C1 segment of cervical spinal cord (tissue), 14 donors: ENCODE measurements around the gene EBNA1BP2.
A peak's percentile ranks its signal among the peaks of the same experiment; 100 is the strongest.
"Not testable (repeated sequence)": the region's sequence is repeated elsewhere in the genome, so short reads cannot be mapped to it uniquely, and the experiment has no call there.

ENCODE experiments used
- DNase-seq, 14 donors: peaks; one replicate each; lab custom pipeline; 2025; lab: John Stamatoyannopoulos, UW

EBNA1BP2 gene

GRCh38 chr1:43172527-43172972 is 460 bp upstream of the EBNA1BP2 start:
- DNase-seq: peak in 12 of 14 donors; percentile 74 to 98 (median 94)

GRCh38 chr1:43171312-43171875 is 696 bp downstream of the EBNA1BP2 start:
- no peak for DNase-seq

- DNase-seq: no peak
Measured at GRCh38 chr1:43165765-43166164, 6.3 kb downstream of the EBNA1BP2 start.

- no peak for DNase-seq
Measured at GRCh38 chr1:43165162-43165561, 6.9 kb downstream of the EBNA1BP2 start.

DNA sequence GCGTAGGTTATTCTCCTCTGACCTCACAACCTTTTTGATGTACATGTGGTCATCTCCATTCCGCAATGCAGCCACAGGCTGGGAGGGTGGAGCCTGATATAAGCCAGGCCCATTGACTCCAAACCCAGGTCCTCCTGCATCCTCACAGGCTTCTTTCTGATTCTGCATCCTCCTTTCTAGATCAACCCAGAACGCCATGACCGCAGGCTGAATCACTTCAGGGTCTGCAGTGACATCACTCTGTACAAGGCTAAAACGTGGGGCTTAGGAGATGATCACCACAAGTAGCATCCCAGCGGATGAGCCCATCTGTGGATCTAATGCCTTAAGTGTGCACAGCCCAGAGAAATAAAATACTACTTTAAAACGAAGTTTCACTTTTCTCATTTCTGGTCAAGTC is 16.1 kb downstream of the EBNA1BP2 start:
- no peak for DNase-seq

DNA sequence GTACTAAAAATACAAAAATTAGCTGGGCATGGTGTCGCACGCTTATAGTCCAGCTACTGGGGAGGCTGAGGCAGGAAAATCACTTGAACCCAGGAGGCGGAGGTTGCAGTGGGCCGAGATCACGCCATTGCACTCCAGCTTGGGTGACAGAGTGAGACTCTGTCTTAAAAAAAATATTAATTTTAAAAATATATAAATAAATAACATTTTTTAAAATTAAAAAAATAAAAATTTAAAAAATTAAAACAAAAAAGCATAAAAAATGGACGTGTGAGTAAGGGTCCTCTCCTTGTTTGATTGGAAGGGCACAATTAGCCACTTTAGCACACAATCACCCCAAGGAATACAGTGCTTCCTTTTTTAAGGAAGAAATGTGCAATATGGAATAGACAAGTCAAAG is 18.6 kb downstream of the EBNA1BP2 start:
- no peak for DNase-seq

GRCh38 chr1:43152866-43153265 is 19.2 kb downstream of the EBNA1BP2 start:
- no peak for DNase-seq

GRCh38 chr1:43149889-43150288 is 22.2 kb downstream of the EBNA1BP2 start:
- DNase-seq: no peak

DNA sequence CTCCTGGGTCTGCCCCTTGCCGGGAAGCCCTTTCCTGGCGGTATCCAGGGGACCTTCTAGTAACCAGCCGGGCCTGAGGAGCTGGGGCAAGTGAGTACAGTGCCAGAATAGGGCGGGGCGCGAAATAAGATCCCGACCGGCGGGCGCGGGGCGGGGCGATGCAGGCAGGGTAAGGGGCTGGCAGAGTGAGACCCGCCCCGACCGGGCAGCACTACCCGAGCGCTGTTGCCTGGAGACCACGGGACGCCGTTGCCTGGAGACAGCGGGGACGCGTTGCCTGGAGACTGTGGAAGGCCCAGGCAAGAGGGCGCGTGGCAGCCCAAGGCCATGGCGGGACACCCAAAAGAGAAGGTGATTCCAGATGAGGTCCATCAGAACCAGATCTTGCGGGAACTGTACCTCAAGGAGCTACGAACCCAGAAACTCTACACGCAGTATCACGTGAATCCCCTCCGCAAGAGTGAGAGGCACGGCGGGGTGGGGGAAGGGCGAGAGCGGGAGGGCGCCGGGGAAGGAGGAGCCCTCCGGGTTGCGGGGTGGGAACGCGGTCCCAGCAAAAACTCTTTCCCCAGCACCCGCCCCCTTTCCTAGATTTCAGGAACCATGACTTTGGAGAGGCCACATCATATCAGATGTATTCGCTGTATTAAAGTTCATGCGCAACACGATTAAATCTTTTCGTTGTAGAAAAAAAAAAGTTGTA is 24.3 kb downstream of the EBNA1BP2 start:
- peak in 9 of 14 donors; percentile 7 to 73 (median 14) for DNase-seq

DNA sequence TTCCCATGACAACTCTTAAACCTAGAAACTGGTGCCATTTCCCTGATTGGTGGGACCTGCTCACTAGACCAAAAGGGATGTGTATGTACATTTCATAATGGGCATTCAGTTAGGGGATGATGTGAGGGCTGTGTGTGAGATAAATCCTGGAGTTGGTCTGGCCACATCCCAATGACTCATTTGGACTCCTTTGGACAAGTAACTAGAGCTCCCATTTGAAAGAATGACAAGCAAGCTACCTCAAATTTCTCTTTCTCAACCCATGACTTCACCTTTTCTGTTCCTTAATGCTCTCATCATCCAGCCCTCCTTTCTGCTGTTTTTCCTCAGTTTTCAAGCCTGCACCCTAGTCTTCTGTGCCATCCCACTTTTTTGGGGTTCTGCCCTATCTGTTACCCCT is 27.9 kb downstream of the EBNA1BP2 start:
- DNase-seq: no peak

DNA sequence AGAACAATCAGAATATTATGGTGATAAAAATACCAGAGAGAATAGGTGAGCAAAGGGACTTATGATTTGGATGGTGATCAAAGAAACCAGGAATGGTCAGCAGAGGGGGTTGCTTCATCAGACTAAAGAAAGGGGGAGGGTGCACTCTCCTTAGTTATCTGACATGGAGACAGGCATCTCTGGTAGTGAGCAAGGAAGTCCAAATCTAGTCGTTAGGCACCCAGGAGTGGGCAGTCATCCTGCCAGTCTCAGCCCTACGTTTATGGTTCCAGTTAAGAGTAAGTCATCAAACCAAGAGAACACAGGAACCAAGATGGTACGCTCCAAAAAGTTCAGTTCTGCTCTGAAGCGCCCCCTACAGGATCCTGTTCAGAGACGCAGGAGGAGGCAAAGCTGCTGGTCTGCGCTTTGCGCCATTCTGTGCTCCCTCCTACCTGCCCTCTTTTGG is 28.6 kb downstream of the EBNA1BP2 start:
- DNase-seq: no peak

DNA sequence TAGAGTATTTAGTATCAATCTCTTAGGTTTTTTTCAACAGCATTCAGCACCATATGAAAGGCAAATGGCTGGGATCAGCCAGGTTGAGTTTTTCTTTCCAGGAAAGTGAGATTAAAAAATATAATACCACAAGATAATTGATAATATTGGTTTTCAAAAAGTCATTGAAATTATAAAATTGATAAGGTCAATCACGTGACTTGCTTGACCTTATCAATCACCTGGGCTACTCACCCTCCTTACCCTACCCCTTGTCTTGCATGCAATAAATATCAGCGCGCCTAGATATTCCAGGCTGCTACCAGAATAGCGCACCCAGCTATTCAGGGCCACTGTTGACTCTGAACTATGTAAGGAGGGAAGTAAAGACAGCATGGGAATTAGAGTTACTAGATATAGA is 31.5 kb downstream of the EBNA1BP2 start:
- DNase-seq: no peak

DNA sequence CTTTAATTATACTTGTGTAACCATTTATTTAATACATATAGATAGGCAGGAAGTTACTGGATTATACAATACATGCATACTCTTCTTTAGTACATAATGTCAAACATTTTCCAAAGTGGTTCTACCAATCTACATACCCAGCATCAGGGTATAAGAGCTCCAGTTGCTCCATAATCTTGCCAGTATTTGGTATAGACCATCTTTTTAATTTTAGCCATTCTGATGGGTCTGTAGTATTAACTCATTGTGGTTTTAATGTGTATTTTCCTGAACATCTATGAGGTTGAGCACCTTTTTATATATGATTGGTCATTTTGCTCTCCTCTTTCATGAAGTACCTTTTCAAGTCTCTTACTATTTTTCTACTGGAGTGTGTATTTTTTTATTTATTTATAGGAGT is 32.1 kb downstream of the EBNA1BP2 start:
- DNase-seq: no peak

DNA sequence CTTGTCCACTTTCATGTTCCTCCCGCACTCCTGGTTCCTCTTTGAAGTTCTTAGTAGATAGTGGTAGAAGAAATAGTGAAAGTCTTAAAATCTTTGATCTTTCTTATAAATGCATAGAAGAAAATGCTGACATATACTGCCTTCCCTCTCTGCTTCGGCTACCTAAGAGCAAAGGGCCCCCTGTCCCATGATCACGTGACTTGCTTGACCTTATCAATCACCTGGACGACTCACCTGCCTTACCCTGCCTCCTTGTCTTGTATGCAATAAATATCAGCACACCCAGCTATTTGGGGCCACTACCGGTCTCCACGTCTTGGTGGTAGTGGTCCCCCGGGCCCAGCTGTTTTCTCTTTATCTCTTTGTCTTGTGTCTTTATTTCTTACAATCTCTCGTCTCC is 32.8 kb downstream of the EBNA1BP2 start:
- not testable (repeated sequence) for DNase-seq

- DNase-seq: peak in 7 of 14 donors; percentile 3 to 53 (median 10)
Measured at GRCh38 chr1:43137445-43138052, 34.5 kb downstream of the EBNA1BP2 start.

DNA sequence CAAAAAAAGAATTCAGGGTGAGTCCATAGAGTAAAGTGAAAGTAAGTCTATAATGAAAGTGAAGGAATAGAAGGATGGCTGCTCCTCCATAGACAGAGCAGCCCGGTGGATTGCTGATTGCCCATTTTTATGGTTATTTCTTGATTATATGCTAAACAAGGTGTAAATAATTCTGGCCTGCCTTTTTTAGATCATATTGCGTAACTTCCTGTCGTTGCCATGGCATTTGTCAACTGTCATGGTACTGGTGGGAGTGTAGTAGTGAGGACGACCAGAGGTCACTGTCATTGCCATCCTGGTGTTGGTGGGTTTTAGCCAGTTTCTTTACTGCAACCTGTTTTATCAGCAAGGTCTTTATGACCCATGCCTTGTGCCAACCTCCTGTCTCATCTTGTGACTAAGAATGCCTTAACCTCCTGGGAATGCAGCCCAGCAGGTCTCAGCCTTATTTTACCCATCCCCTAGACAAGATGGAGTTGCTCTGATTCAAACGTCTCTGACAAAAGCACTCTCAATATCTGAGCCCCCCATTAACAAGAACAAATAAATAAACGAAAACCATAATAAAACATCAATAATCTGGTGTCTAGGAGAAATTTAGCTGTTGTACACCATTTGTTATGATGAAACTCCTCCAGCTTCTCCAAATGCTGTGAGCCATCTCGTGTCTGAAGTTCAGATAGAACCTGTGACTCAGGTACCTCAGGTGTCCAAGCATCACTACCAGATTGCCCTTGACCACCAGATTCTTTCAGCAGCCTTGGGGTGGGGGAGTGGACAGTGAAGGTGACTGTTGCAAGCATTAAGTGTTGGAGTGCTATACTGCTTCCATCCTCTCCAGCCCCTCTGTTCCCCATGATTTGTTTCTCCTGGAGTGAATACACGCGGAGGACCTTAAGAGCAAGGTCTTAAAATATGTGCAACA is 36.0 kb downstream of the EBNA1BP2 start:
- DNase-seq: no peak

DNA sequence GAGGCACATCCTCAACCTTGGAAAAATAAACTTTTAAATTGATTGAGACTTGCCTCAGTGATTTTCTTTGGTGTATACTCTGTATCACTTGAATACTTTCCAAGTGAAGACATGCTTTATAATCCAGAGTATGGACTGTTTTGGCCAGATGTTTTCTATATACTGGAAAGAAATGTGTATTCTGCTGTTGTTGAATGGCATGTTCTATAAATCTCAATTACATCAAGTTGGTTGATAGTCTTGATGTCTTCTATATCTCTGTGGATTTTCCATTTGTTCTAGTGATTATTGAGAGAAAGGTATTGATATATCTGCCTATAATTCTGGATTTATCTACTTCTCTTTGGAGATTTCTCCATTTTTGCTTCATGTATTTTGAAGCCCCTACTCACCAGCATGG is 37.5 kb downstream of the EBNA1BP2 start:
- DNase-seq: no peak

DNA sequence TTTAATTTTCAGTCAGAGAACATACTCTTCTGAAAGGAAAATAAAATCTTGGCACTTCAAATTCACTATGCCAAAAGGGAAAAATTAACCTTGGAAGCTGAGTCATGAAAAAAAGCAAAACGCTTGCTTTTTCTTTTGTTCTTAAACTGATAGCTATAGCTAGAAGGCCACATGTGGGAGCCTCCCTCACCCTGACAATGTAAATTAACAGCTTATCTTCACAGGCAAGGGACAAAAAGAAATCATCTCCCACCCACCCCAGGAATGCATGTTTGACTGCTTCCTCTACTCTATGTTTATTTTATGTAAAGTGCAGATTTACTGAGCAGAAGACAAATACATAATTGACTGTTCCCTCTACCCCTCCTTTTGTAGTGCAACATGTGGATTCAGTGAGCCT is 38.0 kb downstream of the EBNA1BP2 start:
- DNase-seq: no peak

- no peak for DNase-seq
Measured at GRCh38 chr1:43129426-43129825, 42.7 kb downstream of the EBNA1BP2 start.

- DNase-seq: no peak
Measured at GRCh38 chr1:43128816-43129215, 43.3 kb downstream of the EBNA1BP2 start.

DNA sequence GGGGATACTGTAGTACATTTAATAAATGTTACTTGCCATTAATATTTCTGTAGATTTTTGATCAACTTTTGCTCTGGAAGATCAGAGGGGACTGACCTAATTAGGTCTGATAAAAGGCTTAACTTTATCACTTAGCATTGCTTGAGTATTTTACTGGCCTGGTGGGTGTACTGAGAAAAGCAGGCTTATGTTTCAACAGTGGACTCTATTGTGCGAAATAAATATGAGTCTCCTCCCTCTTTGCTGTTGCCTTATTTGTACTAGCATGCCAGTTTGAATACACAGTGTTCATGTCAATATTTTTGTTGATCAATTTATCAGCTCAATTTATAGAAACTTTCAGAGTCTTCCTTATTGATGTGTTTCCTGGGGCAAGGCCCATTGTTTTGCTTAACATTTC is 49.1 kb downstream of the EBNA1BP2 start:
- DNase-seq: no peak
